GM12878 (cell line): ENCODE results near the gene SDHAF1. TPM values are rescaled to one million over a fixed set of nuclear protein-coding genes. Genes with fewer than 3 reads are reported as not detected.

Experiments
- ATAC-seq: fragments of 200-7000 bp; cut with Tn5 transposase; 3 replicates; pipeline ENCODE4 v1.9.1; 2020; ENCODE audit warnings: mild to moderate bottlenecking, moderate library complexity
- BruUV-seq: library from RNA; stranded (reverse); fragments of 400-500 nt; replicated peaks from 2 replicates; lab custom pipeline; 2021; lab: Mats Ljungman, UMichigan
- CTCF ChIA-PET: fragments of 300-600 bp; sonication (Branson Sonifier 250); formaldehyde crosslinking; extraction: SDS; loops from one replicate; lab custom pipeline; 2021; ENCODE audit warnings: inconsistent platforms; lab: Yijun Ruan, JAX
- POLR2A ChIA-PET: fragments of 350-600 bp; formaldehyde crosslinking; extraction: SDS; loops from one replicate; lab custom pipeline; 2021; ENCODE audit warnings: inconsistent platforms; lab: Charles Lee
- RAD21 ChIA-PET: fragments of 300-600 bp; sonication (Branson Sonifier 250); formaldehyde crosslinking; loops from one replicate; lab custom pipeline; 2023; ENCODE audit warnings: antibody characterized with exemption; ENCODE audit not compliant: unreplicated experiment; lab: Charles Lee
- SMC1A ChIA-PET: fragments of 300-600 bp; sonication (Branson Sonifier 250); formaldehyde crosslinking; loops from one replicate; lab custom pipeline; 2023; ENCODE audit not compliant: unreplicated experiment, uncharacterized antibody; lab: Charles Lee
- DNase-seq: peaks from one replicate; pipeline ENCODE4 v3.0.0-alpha.2; 2011; ENCODE audit warnings: low read depth, low spot score
- FAIRE-seq: peaks from 3 replicates; lab custom pipeline; 2011; peaks lifted over from hg19 to GRCh38; lab: Jason Lieb, UNC
- H2AFZ ChIP-seq: 2 replicates; pipeline ENCODE4 v1.6.0; 2011; ENCODE audit warnings: low read depth, low read length, control low read depth; ENCODE audit not compliant: control insufficient read depth
- H3K27ac ChIP-seq: 2 replicates; pipeline ENCODE4 v1.5.1; 2011; ENCODE audit warnings: control low read depth; ENCODE audit not compliant: control insufficient read depth, insufficient read depth
- H3K27me3 ChIP-seq, 2 experiments: replicated peaks in 1 of 2; 2 replicates each; pipeline versions ENCODE4 v1.6.0 to v1.6.1; 2011; ENCODE audit warnings: low read length in 1 of 2; ENCODE audit not compliant: control insufficient read depth in 2 of 2, insufficient read depth in 2 of 2
- H3K36me3 ChIP-seq, 2 experiments: 2 replicates each; pipeline ENCODE4 v1.5.1; 2011; ENCODE audit warnings: low read length in 1 of 2; ENCODE audit not compliant: control insufficient read depth in 2 of 2, insufficient read depth in 2 of 2
- H3K4me1 ChIP-seq: 2 replicates; pipeline ENCODE4 v1.6.1; 2011; ENCODE audit warnings: mild to moderate bottlenecking, low read length, moderate library complexity, mixed read lengths; ENCODE audit not compliant: control insufficient read depth, insufficient read depth
- H3K4me2 ChIP-seq: 2 replicates; pipeline ENCODE4 v1.6.0; 2011; ENCODE audit warnings: control low read depth; ENCODE audit not compliant: control insufficient read depth, insufficient read depth
- H3K4me3 ChIP-seq: fragments of 200-600 bp; sonication (generic); 2 replicates; pipeline ENCODE4 v1.5.1; 2016
- H3K79me2 ChIP-seq: 2 replicates; pipeline ENCODE4 v1.6.0; 2011; ENCODE audit warnings: low read length; ENCODE audit not compliant: control insufficient read depth, insufficient read depth
- H3K9ac ChIP-seq: 2 replicates; pipeline ENCODE4 v1.8.0; 2011; ENCODE audit warnings: low read length, control low read depth, mixed read lengths; ENCODE audit not compliant: control insufficient read depth, insufficient read depth
- H3K9me3 ChIP-seq: replicated peaks from 3 replicates; pipeline ENCODE4 v1.5.1; 2011; ENCODE audit warnings: mild to moderate bottlenecking, low read length; ENCODE audit not compliant: control insufficient read depth, insufficient read depth
- H4K20me1 ChIP-seq: 2 replicates; pipeline ENCODE4 v1.6.0; 2011; ENCODE audit not compliant: control insufficient read depth, insufficient read depth
- CHD2 ChIP-seq: IDR thresholded peaks from 2 replicates; pipeline ENCODE4 v1.6.1; 2011; ENCODE audit warnings: low read depth, low read length, improper control_type of control experiment, borderline replicate concordance
- E2F8 ChIP-seq: fragments of 450-650 bp; IDR thresholded peaks from 2 replicates; pipeline ENCODE4 v1.6.1; 2018; ENCODE audit warnings: mild to moderate bottlenecking, low read depth, moderate library complexity; ENCODE audit not compliant: partially characterized antibody
- E4F1 ChIP-seq: fragments of 450-650 bp; IDR thresholded peaks from 2 replicates; pipeline ENCODE4 v1.6.1; 2018; ENCODE audit warnings: borderline replicate concordance, mild to moderate bottlenecking; ENCODE audit not compliant: partially characterized antibody
- ETV6 ChIP-seq, 2 experiments: fragments of 450-650 bp in 1 of 2; IDR thresholded peaks in 1 of 2; conservative IDR thresholded peaks in 1 of 2; 2 replicates each; pipeline ENCODE4 v1.6.1; 2014; ENCODE audit warnings: antibody characterized with exemption in 1 of 2, borderline replicate concordance in 1 of 2, low read depth in 1 of 2, mild to moderate bottlenecking in 1 of 2, moderate library complexity in 1 of 2
- FOXK2 ChIP-seq: fragments of 450-650 bp; IDR thresholded peaks from 2 replicates; pipeline ENCODE4 v1.6.1; 2017; ENCODE audit warnings: mild to moderate bottlenecking, moderate library complexity
- IKZF2 ChIP-seq, 2 experiments: fragments of 450-650 bp; IDR thresholded peaks; 2 replicates each; pipeline ENCODE4 v1.6.1; 2017; ENCODE audit warnings: mild to moderate bottlenecking in 2 of 2, moderate library complexity in 2 of 2
- MYB ChIP-seq: fragments of 150-350 bp; IDR thresholded peaks from 2 replicates; pipeline ENCODE4 v1.6.1; 2014; ENCODE audit warnings: mild to moderate bottlenecking, low read depth, low read length, borderline replicate concordance
- PKNOX1 ChIP-seq: fragments of 450-650 bp; IDR thresholded peaks from 2 replicates; pipeline ENCODE4 v1.6.1; 2016; ENCODE audit warnings: mild to moderate bottlenecking
- RUNX3 ChIP-seq: IDR thresholded peaks from 2 replicates; pipeline ENCODE4 v1.6.1; 2012; ENCODE audit warnings: low read length, inconsistent platforms
- SIX5 ChIP-seq: IDR thresholded peaks from 2 replicates; pipeline ENCODE4 v1.6.1; 2011; ENCODE audit warnings: mild to moderate bottlenecking, low read depth, low read length, moderate library complexity; ENCODE audit not compliant: severe bottlenecking
- STAT1 ChIP-seq: fragments of 450-650 bp; conservative IDR thresholded peaks from 2 replicates; pipeline ENCODE4 v1.6.1; 2014; ENCODE audit warnings: antibody characterized with exemption, mild to moderate bottlenecking
- ZBTB33 ChIP-seq: fragments of 450-650 bp; IDR thresholded peaks from 2 replicates; pipeline ENCODE4 v1.6.1; 2017; ENCODE audit warnings: mild to moderate bottlenecking
- ZNF384 ChIP-seq: IDR thresholded peaks from 2 replicates; pipeline ENCODE4 v1.6.1; 2012; ENCODE audit warnings: low read depth, mild to moderate bottlenecking, low read length, improper control_type of control experiment, borderline replicate concordance
- ZZZ3 ChIP-seq: IDR thresholded peaks from 2 replicates; pipeline ENCODE4 v1.6.1; 2011; ENCODE audit warnings: low read depth; ENCODE audit not compliant: control insufficient read depth, insufficient read length
- WGBS: methylation state at CpG from one replicate; pipeline ENCODE4 v1.1.6; 2016; ENCODE audit warnings: low lambda C conversion rate; ENCODE audit not compliant: insufficient replicate concordance, insufficient coverage; ENCODE audit errors: missing lambda C conversion rate; 5-methylcytosine and 5-hydroxymethylcytosine counted together
- in situ Hi-C: fragments of 300-500 bp; cut with MboI; formaldehyde crosslinking; loops from 9 replicates; pipeline ENCODE4 v1.14.3; 2018; ENCODE audit warnings: mixed read lengths
- intact Hi-C: fragments of 100-400 bp; cut with micrococcal nuclease; formaldehyde crosslinking; loops from one replicate; pipeline ENCODE4 v1.14.2; 2022; ENCODE audit not compliant: unreplicated experiment
- polyA plus RNA-seq, 11 experiments: library from polyadenylated mRNA; depleted of rRNA in 4 of 11; unstranded in 6 of 11; stranded (reverse) in 5 of 11; fragments of >200 nt; fragmentation: Nextera tagmentation in 4 of 11; fragmentation: Illumina TruSeq in 1 of 11; extraction: Ambion mirVana in 4 of 11; extraction: Trizol in 1 of 11; gene quantifications; 1 replicate in 1 of 11; 2 replicates in 10 of 11; pipeline versions ENCODE4 v1.2.1 to v1.2.3, GENCODE V29; 2011 to 2016; ENCODE audit warnings: inconsistent platforms in 2 of 11, missing spikeins in 2 of 11, low read depth in 1 of 11
- total RNA-seq, 4 experiments: library from RNA; depleted of rRNA in 3 of 4; stranded (reverse); fragments of >200 nt in 3 of 4; fragmentation: Illumina TruSeq in 1 of 4; extraction: Trizol in 1 of 4; gene quantifications; 2 replicates each; pipeline versions ENCODE4 v1.2.1 to v1.2.3, GENCODE V29; 2013 to 2021
- TF ChIP-seq, protein P1 (sequence below): IDR thresholded peaks from 2 replicates; pipeline ENCODE4 v1.6.1; 2012; ENCODE audit warnings: low read length, inconsistent platforms

SDHAF1 gene
- total and polyA plus RNA-seq, 10 of the 15 experiments (the other 5 are each of a cell fraction or from before 2014, with no cell fraction given) = 0.74 to 45.6 (median 24.4) TPM

DNA sequence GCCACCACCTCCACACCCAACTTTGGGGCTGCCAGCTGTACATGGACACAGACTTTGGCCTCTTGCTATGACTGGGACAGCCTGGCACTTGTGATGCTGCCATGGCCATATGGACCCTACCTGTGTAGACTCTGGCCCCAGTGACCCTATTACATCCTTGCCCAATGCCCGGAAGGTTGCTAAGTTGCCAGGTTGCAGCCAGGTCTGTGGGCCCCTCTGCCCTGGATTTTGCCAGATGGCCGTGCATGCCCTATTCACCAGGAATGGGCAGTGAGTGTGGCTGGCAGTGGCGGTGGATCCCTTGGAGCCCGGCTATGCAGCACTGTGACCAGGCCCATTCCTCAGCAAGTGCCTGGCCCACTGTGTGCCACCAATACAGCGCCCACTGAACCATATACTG, 8.9 kb upstream of the SDHAF1 start:
- peaks cover 0 to 2% of the 10 kb centered on the region in 2 experiments; a peak in 3 of 4 replicates for H3K27me3 ChIP-seq
- no peak for DNase-seq
- in situ Hi-C loops = no loop called here
- ChIA-PET POLR2A (no interaction called here), RAD21 (no interaction called here), CTCF (no interaction called here), SMC1A (no interaction called here)
- H4K20me1 ChIP-seq = no peaks in the 10 kb centered on the region
- H3K27ac ChIP-seq = no peak overlapping the region
- H3K4me1 ChIP-seq = no peaks in the 10 kb centered on the region
- no peak for ATAC-seq
- H3K9me3 ChIP-seq = no peaks in the 10 kb centered on the region
- no peaks in the 10 kb centered on the region for H3K79me2 ChIP-seq
- TF ChIP-seq RUNX3 (no peak), FOXK2 (no peak), E4F1 (no peak), MYB (no peak), PKNOX1 (no peak), ETV6 (conservative IDR thresholded peaks at IDR 0.05 in 1 of 2, IDR thresholded peaks at IDR 0.05 in 1 of 2; ENCODE audit: borderline replicate concordance in 1 of 2, low read depth in 1 of 2) (no peak), ZNF384 (no peak), SIX5 (no peak), STAT1 (no peak), E2F8 (no peak), ZZZ3 (no peak), ZBTB33 (no peak), CHD2 (no peak), IKZF2 (IDR thresholded peaks at IDR 0.05) (no peak)
- TF ChIP-seq, protein P1, sequence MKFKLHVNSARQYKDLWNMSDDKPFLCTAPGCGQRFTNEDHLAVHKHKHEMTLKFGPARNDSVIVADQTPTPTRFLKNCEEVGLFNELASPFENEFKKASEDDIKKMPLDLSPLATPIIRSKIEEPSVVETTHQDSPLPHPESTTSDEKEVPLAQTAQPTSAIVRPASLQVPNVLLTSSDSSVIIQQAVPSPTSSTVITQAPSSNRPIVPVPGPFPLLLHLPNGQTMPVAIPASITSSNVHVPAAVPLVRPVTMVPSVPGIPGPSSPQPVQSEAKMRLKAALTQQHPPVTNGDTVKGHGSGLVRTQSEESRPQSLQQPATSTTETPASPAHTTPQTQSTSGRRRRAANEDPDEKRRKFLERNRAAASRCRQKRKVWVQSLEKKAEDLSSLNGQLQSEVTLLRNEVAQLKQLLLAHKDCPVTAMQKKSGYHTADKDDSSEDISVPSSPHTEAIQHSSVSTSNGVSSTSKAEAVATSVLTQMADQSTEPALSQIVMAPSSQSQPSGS = no peak
- no TSS peak for BruUV-seq
- no peaks in the 10 kb centered on the region for H3K36me3 ChIP-seq
- no peak overlapping the region for H3K4me3 ChIP-seq
- no peak overlapping the region for H2AFZ ChIP-seq
- 60% methylated on average over 5 of the region's 5 CpGs for WGBS
- no peak overlapping the region for H3K9ac ChIP-seq
- no peak for FAIRE-seq
- no peak overlapping the region for H3K4me2 ChIP-seq
- intact Hi-C loops = no loop called here
